Activated T-helper 1 cell treated with Interleukin-2 at 50 U/mL for 16 hours (primary cell): Measurements from ENCODE around the gene TMEM123.
A peak's percentile ranks its signal among the peaks of the same experiment; 100 is the strongest.

Experiments used
- DNase-seq: peaks from one replicate; pipeline ENCODE4 v3.0.0-alpha.2; 2020; ENCODE audit warnings: low read depth

Gene TMEM123

DNA sequence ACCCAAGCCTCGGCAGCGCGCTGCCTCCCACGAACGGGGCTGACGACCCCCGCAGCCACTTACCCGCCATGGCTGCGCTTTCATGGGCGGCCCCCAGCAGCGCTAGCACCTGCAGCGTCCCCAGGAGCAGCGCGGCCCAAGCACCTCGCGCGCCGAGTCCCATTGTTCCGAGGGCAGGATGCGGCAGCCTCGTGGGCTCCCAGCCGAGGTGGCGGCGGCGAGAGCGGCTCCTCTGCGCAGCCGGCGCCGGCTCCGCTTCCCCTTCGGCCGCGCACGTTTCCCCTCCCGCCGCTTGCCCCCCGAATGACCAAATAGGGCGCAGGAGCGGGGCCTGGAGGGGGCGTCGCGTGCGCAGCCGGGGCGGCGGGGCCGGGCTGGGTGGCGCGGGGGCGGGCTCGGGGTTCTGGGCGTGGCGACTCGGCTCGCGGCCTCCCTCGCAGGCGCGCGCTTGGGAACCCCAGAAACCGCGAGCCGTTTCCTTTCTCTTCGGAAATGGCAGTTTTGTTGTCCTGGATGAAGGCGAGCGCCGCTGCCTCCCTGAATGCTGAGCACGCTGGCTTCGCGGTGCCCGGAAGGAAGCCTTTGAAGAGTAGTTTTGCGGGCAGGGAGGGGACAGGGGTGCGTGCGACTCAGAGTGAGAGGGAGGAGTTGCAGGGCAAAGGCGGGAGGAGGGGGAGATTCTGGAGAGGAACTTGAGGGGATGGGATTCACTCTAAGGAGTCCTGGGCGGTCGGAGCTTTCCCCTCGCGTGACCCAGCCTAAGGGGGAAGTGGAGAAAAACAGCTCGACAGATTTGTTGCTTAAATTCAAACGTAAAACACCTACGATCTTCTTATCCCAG, at the start of gene TMEM123:
TMEM123 (minus strand) TSS at position 305 of the 841 bp plus-strand sequence; CDS start at position 163, 142 bp downstream.
- DNase-seq: peak; percentile 88

- DNase-seq: no peak
Measured at GRCh38 chr11:102500829-102501228, 48.3 kb upstream of the TMEM123 start.

DNA sequence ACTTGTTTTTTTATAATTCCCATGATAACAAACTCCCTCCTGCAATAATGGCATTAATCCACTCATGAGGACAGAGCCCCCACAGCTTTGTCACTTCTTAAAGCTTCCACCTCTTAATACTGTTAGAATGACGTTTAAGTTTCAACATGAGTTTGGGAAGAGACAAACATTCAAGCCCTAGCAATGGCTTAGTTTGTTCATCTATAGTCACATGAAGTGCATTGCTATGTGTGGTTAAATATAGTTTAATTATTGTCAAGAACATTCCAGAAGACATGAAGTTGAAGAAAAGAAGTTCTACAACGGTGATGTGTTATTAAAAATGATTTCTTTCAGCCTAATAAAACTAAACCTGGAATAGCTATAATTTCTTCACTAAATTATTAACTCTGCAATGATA, 47.4 kb upstream of the TMEM123 start:
- no peak for DNase-seq

- no peak for DNase-seq
Measured at GRCh38 chr11:102499151-102499550, 46.6 kb upstream of the TMEM123 start.

DNA sequence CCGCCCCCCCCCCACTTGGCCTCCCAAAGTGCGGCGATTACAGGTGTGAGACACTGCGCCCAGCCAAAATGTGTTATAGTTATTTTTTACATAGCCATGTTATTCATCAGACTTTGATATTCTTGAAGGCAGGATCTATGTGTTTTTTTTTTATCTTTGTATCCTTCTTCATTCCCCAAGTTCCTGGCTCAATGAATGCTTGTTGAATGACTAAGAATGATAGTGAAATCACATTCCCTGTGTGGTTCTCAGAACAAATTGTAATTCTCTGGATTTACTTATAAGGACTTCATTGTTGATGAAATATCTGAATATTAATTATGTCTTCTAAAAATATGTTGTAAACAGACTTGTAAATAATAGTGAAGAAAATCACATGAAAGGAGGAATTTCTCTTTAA, 44.5 kb upstream of the TMEM123 start:
- no peak for DNase-seq

DNA sequence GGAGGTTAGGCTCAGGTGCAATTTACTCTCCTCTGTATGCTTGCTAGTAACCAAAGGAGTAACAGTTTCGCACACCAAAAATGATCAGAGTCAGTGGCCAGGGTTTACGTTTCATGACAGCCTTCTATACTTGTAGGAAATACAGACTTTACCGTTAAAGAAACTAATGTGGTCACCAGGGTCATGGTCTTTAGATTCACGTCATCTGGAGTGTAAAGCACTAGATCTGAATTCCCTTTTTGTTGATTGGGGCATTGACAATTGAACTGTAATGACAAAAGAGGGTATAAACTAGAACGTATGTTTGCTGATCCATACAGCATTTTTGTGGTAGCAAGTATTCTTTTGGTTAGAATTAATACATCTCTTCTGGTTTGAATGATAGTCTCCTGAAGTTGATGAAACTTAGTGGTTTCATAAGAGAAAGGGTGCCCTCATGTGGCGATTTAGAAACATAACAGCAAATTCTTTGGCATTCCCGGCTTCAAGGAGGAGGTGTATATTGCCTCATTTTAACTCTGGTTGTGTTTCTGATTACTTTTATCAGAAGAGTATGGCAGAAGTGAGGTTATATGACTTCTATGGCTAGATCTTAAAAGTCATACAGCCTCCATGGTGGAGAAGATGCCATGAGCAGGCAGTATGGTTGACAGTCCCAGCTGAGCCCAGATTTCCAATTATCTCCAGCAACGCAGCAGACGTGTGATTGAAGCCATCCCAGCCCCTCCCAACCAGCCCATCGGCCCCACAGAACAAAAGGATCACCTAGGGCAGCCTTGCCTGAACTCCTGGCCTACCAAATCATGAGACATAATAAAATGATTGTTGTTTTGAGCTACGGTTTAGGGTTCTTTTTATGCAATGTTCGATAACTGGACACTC, 42.8 kb upstream of the TMEM123 start:
- no peak for DNase-seq

GRCh38 chr11:102494216-102494615, 41.7 kb upstream of the TMEM123 start:
- no peak for DNase-seq

DNA sequence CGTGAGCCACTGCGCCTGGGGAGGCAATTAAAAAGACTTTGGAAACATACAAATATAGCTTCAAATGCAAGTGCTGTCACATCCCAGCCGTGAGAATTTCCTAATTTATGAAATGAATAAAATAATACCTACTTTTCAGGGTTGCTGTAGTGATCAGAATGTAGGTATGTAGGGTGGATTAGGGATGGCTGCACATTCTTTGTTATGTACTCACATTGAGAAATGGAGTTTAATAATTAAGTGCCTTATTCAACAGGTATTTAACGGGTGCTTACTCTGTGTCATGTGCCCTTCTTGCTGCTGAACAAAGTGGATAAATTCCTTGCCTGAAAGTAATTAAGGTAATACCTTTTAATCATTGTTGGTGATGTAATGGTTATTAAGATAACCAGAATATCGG, 41.0 kb upstream of the TMEM123 start:
- no peak for DNase-seq

GRCh38 chr11:102491969-102492368, 39.4 kb upstream of the TMEM123 start:
- DNase-seq: no peak

DNA sequence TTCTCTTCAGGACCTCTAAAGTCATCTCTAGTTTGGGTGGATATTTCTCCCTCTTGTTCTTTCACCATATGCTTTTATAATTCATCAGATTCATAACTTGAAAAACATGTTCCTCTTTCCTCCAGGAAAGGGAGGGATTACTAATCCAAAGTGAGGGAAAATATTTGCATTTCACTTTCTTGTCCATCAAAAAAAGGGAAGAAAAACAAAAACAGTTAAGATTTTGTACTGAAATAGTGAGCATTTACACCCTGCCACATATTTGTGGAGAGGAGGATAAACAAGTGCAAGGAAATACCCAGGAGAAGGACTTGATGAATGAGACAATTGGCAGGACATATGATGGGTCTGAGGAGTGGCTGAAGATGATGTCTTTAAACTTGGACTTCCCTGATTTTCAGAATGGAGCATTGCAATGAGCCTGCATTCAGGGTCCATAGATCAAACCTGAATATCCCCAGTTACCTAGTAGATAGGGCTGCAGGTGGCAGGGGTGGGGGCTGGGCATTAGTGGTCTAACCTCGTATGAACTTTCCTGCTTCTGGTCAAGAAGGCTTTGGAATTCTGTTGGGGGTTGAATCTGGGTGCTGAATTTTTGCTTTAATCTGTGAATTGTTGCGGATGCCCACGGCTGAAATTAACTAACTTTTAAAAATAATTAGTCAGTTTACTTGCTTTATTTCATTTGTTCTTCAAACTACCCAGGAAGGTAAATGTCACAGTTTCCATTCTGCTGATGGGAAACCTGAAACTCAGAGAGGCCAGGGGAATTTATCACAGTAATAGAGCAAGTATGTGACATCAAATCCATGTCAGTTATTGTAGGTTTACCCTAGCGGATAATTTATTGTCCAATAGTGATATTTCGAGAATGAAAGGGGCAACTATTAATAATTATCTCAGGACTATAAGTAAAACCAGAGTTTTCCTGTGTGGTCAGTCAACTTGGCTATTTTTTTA, 36.9 kb upstream of the TMEM123 start:
- DNase-seq: no peak

DNA sequence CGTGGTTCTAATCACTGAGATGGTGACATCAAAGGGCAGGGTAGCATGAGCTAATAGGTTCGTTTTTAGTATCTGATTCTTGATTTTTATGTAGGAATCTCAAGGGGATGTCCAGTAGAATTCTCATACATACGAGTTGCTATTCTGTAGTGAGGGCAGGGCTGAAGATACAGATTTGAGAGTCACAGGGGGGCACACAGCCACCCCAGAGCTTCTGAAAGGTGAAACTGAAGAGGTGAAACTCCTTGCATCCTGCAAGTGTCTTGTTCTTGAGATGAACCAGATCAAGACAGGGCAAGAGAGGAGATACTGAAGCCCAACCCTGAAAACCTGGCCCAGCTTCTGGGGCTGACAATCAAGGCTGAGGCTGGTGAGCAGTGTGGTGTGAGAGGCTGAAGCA, 35.6 kb upstream of the TMEM123 start:
- DNase-seq: no peak

GRCh38 chr11:102487214-102487613, 34.6 kb upstream of the TMEM123 start:
- no peak for DNase-seq

DNA sequence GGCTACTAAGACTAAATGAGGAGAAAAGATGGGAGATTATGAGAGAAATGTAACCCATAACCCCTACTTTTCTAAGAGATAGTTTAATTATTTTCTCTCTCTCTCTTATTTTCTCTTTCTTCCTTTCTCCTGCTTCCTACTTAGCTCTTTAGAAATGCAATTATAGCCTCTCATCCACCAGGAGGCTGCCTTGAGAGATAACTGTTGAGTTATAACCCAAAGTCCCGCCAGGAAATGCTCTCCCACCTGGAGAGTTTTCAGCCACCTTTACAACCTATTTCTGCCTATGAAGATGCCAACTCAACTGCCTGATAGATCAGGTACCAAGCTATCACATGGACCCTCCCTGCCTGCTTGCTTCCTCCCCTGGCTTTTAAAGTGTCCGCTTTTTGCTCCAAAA, 34.0 kb upstream of the TMEM123 start:
- no peak for DNase-seq

DNA sequence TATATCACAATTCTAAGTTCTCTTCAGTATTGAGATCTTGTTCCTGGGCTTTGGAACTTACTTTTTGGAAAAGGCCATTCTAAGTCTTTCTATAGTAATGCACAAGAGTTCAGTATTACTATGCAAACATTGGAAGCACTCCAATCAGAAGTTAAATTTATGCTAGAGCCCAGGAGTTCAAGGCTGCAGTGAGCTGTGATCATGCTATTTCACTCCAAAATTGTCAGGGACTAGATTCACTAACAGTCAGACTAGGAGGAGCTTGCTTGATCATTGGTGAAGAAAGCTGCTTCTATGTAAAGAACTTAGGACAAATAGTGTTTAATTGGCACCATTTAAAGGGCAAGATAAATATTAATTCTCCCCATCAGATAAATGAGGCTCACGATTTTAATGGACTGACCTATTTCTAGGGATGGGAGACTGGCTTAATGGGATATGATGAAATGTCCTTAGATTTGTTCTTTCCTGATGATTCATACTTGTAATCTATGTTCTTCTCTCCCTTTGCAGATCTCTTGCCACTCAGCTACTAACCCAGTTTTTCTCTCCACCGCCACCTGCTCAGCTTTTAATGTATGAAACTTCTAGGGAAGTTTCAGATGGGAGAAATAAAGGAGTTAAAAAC, 32.6 kb upstream of the TMEM123 start:
- DNase-seq: no peak

DNA sequence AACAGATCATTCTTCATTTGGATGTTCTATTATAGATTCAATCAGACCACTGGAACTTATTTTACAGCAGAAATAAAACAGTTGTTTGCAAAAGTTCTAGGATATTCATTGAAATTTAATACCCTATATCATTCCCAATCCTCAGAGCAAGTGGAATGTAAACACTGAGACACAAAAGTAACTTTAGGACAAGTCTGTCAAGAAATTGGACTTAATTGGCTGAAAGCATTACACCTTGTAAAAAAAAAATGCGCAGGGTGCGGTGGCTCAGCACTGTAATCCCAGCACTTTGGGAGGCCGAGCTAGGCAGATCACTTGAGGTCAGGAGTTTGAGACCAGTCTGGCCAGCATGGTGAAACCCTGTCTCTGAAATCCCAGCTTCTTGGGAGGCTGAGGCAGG, 29.9 kb upstream of the TMEM123 start:
- DNase-seq: no peak

- no peak for DNase-seq
Measured at GRCh38 chr11:102479733-102480132, 27.2 kb upstream of the TMEM123 start.

DNA sequence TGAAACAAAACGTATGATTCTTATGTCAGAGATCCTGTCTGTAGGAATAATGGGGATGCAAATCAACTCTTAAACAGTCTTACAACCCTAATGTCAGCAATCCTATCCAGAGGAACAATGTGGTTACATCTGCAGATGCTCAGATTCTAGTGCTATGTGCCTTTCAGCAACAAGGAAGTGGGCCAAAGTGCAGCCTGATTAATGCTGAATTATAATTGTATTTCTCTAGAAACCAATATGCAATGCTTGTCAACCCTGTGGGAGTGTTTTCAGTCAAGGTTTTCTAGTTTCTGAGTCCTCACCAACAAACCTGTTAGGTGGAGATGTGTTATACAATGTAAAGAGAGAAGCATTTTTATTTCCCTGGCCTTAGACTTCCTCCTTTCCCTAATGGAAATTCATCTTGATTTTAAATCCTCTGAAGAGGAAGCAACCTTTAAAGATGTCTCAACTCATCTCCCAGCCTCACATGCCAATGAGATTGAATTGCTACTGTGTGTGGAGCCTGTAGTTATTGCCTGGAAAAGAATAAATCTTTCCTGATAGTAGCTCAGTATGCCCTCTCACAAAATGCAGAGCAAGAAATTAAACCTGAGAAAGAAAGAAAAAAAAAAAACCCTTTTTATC, 26.2 kb upstream of the TMEM123 start:
- DNase-seq: no peak

DNA sequence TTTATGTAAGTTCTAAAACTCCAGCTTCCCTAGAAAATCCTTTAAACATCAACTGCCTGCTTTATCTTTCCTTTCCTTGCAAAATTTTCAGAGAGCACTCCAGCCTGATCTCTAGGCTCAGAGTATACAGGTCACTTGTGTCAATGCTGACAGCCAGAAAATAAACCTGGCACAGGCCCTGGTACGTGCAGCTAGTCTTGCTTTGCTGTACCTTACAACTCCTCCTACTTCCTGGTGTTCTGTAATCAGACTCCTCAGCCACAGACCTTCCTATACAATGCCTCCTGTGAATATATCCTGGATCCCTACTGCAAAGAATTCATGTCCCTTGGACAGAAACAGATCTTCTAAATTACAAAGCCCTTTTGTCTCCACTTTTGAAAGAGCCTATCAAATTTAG, 24.2 kb upstream of the TMEM123 start:
- no peak for DNase-seq

GRCh38 chr11:102476069-102476468, 23.5 kb upstream of the TMEM123 start:
- DNase-seq: no peak

DNA sequence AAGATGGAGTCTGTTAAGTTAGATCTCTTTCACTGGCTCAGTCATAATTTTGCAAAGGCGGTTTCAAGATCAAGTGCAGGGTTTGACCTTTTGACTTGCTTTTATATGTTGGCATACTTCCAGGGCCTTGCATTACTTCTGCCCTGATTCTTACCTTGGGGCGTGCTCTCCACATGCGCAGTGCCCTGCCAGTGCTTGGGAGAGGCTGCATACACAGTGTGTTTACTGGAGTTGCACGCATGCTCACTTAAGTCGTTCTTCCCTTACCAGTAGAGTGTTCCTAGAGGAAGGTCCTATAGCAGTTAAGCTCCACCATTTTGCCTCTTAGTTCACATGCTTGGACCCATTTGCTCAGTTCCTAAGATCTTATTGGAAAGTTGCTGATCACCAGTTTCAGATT, 21.0 kb upstream of the TMEM123 start:
- no peak for DNase-seq

DNA sequence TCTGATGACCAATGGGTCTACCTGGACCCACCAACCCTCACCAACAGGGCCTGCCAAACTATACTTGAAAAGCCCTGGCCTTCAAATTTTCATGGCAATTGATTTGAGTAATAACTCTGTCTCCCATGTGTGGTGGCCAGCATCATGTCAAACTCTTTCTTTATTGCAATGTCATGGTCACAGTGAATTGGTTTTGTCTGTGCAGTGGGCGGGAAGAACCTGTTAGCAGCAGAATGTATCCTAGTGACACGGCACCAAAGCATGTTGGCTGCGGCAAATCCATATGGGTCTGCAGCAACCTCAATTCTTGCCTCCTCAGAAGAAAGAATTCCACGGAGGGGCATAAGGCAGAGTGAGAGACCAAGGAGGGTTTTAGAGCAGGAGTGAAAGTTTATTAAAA, 19.6 kb upstream of the TMEM123 start:
- no peak for DNase-seq
